ENCODE data around the gene EDN3.
"Not testable (repeated sequence)": the region's sequence is repeated elsewhere in the genome, so short reads cannot be mapped to it uniquely, and the experiment has no call there.

DNA sequence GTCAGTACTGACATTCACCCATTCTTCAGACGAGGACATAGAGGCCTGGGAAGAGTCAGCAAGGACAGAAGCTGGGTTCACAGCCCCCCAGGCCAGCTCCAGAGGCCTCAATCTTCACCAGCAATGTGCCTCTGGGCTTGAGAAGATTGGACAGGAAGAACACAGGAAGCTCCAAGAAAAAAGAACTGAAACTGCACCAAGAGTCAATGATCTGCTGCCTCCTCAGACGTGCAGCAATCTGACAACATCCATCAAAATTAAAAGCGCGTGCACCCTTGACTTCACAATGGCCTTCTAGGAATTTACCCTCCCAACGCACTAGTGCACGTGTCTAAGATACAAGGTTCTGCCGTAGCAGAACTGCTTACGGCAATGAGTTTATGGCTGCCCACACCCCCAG, 38.0 kb downstream of the EDN3 start:
- TF ChIP-seq, protein P1, sequence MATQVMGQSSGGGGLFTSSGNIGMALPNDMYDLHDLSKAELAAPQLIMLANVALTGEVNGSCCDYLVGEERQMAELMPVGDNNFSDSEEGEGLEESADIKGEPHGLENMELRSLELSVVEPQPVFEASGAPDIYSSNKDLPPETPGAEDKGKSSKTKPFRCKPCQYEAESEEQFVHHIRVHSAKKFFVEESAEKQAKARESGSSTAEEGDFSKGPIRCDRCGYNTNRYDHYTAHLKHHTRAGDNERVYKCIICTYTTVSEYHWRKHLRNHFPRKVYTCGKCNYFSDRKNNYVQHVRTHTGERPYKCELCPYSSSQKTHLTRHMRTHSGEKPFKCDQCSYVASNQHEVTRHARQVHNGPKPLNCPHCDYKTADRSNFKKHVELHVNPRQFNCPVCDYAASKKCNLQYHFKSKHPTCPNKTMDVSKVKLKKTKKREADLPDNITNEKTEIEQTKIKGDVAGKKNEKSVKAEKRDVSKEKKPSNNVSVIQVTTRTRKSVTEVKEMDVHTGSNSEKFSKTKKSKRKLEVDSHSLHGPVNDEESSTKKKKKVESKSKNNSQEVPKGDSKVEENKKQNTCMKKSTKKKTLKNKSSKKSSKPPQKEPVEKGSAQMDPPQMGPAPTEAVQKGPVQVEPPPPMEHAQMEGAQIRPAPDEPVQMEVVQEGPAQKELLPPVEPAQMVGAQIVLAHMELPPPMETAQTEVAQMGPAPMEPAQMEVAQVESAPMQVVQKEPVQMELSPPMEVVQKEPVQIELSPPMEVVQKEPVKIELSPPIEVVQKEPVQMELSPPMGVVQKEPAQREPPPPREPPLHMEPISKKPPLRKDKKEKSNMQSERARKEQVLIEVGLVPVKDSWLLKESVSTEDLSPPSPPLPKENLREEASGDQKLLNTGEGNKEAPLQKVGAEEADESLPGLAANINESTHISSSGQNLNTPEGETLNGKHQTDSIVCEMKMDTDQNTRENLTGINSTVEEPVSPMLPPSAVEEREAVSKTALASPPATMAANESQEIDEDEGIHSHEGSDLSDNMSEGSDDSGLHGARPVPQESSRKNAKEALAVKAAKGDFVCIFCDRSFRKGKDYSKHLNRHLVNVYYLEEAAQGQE (tag by site-specific recombination; IDR thresholded peaks at IDR 0.05): not testable (repeated sequence)
- TF ChIP-seq, protein P2, sequence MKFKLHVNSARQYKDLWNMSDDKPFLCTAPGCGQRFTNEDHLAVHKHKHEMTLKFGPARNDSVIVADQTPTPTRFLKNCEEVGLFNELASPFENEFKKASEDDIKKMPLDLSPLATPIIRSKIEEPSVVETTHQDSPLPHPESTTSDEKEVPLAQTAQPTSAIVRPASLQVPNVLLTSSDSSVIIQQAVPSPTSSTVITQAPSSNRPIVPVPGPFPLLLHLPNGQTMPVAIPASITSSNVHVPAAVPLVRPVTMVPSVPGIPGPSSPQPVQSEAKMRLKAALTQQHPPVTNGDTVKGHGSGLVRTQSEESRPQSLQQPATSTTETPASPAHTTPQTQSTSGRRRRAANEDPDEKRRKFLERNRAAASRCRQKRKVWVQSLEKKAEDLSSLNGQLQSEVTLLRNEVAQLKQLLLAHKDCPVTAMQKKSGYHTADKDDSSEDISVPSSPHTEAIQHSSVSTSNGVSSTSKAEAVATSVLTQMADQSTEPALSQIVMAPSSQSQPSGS (tag by site-specific recombination; IDR thresholded peaks at IDR 0.05; ENCODE audit: low read depth): not testable (repeated sequence)
- not testable (repeated sequence) for TF ChIP-seq GLI2 (tag by site-specific recombination; IDR thresholded peaks at IDR 0.05; ENCODE audit: borderline replicate concordance, low read depth); KLF10 (tag by site-specific recombination; IDR thresholded peaks at IDR 0.05); SP2 (tag by site-specific recombination; IDR thresholded peaks at IDR 0.05)
- TF ChIP-seq, protein P3, sequence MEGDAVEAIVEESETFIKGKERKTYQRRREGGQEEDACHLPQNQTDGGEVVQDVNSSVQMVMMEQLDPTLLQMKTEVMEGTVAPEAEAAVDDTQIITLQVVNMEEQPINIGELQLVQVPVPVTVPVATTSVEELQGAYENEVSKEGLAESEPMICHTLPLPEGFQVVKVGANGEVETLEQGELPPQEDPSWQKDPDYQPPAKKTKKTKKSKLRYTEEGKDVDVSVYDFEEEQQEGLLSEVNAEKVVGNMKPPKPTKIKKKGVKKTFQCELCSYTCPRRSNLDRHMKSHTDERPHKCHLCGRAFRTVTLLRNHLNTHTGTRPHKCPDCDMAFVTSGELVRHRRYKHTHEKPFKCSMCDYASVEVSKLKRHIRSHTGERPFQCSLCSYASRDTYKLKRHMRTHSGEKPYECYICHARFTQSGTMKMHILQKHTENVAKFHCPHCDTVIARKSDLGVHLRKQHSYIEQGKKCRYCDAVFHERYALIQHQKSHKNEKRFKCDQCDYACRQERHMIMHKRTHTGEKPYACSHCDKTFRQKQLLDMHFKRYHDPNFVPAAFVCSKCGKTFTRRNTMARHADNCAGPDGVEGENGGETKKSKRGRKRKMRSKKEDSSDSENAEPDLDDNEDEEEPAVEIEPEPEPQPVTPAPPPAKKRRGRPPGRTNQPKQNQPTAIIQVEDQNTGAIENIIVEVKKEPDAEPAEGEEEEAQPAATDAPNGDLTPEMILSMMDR (tag by site-specific recombination; IDR thresholded peaks at IDR 0.05): not testable (repeated sequence)

Data from HEK293 (cell line).